NCI-H2196 (cell line): ENCODE data around the gene FTCD.
"Not testable (repeated sequence)": the region's sequence is repeated elsewhere in the genome, so short reads cannot be mapped to it uniquely, and the experiment has no call there.

Experiments used
- DNase-seq: peaks from one replicate; lab custom pipeline; 2025; ENCODE audit not compliant: unreplicated experiment; lab: John Stamatoyannopoulos, UW

FTCD gene

GRCh38 chr21:46188226-46189212 is 33.1 kb upstream of the FTCD start:
- DNase-seq, result peak; percentile 50

GRCh38 chr21:46187814-46188213 is 32.4 kb upstream of the FTCD start:
- DNase-seq, result no peak

DNA sequence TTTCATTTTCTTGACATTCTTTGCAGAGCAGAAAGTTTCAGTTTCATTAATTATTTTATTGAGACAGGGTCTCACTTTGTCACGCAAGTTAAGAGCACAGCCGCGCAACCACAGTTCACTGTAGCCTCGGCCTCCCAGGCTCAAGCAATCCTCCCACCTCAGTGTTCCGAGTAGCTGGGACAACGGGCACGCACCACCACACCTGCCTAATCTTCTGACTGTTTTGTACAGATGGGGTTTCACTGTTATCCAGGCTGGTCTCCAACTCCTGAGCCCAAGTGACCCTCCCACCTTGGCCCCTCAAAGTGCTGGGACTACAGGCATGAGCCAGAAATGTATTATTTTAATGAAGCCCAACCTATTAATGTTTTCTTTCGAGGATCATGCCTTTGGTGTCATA is 31.9 kb upstream of the FTCD start:
- DNase-seq, result no peak

GRCh38 chr21:46185716-46186115 is 30.3 kb upstream of the FTCD start:
- DNase-seq, result no peak

- peak; percentile 72 for DNase-seq
Measured at GRCh38 chr21:46184625-46185555, 29.5 kb upstream of the FTCD start.

- peak; percentile 68 for DNase-seq
Measured at GRCh38 chr21:46183910-46184624, 28.7 kb upstream of the FTCD start, which contains the start of gene SPATC1L. SPATC1L (minus strand) TSS chr21:46184459; CDS start chr21:46182816, 1,643 bp downstream.

GRCh38 chr21:46183337-46183909 is 28.0 kb upstream of the FTCD start:
- DNase-seq, result not testable (repeated sequence)

GRCh38 chr21:46182548-46183336 is 27.4 kb upstream of the FTCD start:
- DNase-seq, result no peak

DNA sequence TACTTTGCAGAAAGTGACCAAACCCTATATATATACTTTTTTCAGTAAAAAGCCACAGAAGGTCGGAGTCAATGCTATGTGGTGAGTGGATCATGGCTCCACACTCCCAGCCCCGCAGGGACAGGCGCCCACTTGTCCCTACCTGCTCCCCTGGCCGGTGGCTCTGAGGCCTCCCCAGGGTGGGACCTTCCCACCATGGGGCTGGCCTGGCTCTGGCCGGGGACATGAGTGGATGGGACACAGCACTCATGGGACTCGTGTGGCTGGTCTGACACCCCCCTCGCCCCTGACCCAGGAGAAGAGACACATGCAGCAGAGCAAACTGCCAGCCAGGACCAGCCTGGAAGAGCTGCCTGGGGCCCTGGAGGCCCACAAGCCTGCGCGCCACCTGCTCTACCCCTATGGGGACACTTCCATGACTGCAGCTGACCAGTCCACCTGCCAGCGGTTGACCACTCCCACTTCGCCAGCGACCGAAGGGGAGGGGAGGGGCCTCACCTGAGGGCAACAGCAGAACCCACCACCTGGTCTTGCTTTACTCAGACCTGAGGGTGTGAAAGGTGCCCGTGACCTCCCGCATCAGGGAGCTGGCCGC is 26.7 kb upstream of the FTCD start:
- DNase-seq, result no peak

- no peak for DNase-seq
Measured at GRCh38 chr21:46181436-46181835, 26.1 kb upstream of the FTCD start.

DNA sequence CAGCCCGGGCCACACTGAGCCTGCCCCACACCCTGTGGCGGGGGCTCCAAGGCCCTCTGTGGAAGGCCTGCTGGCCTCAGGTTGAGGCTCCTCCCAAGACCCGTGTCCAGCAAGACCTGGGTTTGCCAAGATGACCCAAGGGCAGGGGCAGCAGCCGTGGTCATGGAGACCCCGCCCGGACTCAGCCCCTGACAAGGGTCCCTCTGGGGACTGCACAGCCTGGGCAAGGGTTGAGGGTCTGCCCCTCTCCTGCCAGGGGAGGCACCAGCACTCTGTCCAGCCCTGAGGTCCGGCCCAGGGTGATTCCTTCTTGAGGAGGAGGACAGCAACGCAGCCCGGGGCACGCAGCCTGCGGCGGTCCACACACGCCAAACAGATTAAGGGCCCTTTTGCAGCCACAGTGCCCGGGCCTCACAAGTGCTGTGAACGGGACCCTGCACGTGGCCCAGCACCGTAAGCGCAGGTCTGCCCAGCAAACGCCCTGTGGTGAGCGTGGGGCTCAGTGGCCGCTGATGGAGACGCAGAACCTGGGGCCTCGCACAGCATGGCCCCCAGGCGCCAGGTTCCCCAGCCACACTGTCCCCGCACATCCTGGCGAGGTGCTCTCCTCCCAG is 25.5 kb upstream of the FTCD start:
- no peak for DNase-seq

DNA sequence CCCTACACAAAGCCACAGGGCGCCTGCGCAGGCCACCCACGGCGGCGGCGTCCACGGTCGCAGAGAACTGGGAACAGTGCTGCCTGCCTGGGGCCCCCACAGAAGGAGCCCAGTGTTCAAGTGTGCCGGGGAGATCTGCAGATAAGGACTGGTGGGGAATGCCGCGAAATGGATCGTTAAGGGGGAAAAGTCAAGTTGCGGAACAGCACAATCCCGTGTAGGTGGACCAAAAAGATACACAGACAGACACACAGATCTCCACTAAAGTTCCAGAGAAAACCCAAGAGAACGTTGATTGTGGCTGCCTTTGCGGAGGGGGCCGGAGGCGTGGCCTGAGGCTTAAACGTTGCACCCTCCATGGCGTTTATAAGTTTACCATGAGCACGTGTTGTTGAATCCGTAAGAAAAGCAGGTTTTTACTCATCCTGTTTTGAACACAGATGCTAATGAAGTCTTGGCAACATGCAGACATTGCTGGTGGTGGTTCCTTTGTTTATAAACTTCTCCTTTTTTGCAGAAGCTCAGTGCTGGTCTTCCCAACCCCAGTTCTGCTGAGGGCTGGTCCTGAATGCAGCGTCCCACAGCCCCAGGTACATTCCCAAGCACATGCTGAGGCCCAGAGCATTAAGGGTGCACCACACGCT is 24.8 kb upstream of the FTCD start:
- no peak for DNase-seq

DNA sequence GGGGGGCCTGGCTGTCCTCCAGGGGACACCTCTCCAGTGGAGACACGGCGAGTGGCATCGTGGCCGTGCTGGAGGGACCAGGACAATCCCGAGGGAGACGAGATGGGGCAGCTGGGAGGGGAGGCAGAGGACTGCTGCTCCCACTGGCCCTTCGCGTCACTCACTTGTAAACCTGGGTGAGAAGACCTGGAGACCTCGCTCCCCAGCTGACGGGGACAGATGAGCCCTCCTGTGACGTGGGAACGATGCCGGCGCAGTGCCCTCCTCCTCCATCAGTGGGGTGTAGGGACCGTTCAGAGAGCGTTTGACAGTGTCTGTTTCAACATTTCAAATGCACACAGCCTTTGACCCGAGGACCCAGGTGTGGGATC is 24.3 kb upstream of the FTCD start:
- no peak for DNase-seq

- no peak for DNase-seq
Measured at GRCh38 chr21:46178961-46179360, 23.6 kb upstream of the FTCD start.

DNA sequence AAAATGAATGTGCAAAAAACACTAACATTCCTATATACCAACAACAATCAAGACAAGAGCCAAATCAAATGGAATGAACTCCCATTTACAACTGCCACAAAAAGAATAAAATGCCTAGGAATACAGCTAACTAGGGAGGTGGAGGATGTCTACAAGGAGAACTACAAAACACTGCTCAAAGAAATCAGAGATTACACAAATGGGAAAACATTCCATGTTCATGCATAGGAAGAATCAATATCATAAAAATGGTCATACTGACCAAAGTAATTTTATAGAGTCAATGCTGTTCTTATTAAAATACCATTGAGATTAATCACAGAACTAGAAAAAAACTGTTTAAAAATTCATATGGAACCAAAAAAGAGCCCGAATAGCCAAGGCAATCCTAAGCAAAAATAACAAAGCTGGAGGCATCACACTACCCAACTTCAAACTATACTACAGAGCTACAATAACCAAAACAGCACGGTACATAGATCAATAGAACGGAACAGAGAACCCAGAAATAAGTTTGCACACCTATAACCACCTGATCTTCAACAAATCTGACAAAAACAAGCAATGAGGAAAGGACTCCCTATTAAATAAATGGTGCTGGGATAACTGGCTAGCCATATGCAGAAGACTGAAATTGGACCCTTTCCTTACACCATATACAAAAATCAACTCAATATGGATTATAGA is 21.2 kb upstream of the FTCD start:
- not testable (repeated sequence) for DNase-seq

GRCh38 chr21:46173573-46173972 is 18.2 kb upstream of the FTCD start:
- DNase-seq, result no peak

DNA sequence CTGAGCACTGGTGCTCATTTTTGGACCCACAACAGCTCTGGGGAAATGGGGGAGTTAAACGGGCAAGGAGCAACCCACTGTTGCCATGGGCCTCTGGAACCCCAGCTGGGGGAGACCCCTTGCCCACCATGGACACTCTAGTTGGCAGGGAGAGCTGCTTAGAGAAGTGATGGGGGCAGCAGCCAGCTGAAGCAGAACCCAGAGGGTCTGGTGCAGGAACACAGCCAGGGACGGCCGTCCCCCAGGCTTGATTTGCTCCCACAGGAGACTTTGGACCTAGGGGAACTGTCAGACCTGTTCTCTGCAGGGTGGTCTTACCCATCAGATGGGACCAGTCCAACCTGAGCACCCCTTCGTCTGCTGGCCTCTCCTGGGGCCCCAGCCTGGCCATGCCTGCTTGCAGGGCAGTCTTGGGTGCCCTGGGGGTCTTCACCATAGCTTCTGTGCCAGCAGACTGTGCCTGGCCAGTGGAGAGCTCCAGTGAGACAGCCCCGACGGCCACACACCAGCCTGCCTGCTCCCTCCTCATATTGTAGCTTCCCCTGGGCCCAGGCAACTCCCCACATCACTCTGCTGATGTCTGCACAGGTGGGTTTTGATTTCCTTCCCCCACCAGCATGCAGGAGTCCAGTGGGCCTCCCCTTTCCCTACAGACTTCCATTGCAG is 17.6 kb upstream of the FTCD start:
- DNase-seq, result no peak
